ENCODE data around the gene ADORA2A.

The ADORA2A gene

GRCh38 chr22:24466716-24467328, 39.4 kb downstream of the ADORA2A start:
- Histone ChIP-seq H3K36me3 (ENCODE audit: low read depth) (no peaks in the 10 kb centered on the region), H3K4me3 (ENCODE audit: severe bottlenecking) (no peak overlapping the region), H3K27me3 (ENCODE audit: insufficient read depth, poor library complexity, severe bottlenecking) (no peaks in the 10 kb centered on the region), H3K27ac (ENCODE audit: poor library complexity, severe bottlenecking) (no peak overlapping the region), H3K9me3 (ENCODE audit: severe bottlenecking) (no peaks in the 10 kb centered on the region), H3K4me1 (ENCODE audit: insufficient read depth, poor library complexity, severe bottlenecking) (no peaks in the 10 kb centered on the region)
- TF ChIP-seq CTCF (IDR thresholded peaks at IDR 0.05; ENCODE audit: poor library complexity, severe bottlenecking) = no peak
- ATAC-seq (ENCODE audit: low read depth) (no peak), DNase-seq (ENCODE audit: low spot score) (no peak)

GRCh38 chr22:24467340-24467739, 39.9 kb downstream of the ADORA2A start:
- Histone ChIP-seq H3K9me3 (ENCODE audit: severe bottlenecking) (no peaks in the 10 kb centered on the region), H3K4me1 (ENCODE audit: insufficient read depth, poor library complexity, severe bottlenecking) (no peaks in the 10 kb centered on the region), H3K4me3 (ENCODE audit: severe bottlenecking) (no peak overlapping the region), H3K27me3 (ENCODE audit: insufficient read depth, poor library complexity, severe bottlenecking) (no peaks in the 10 kb centered on the region), H3K27ac (ENCODE audit: poor library complexity, severe bottlenecking) (no peak overlapping the region), H3K36me3 (ENCODE audit: low read depth) (no peaks in the 10 kb centered on the region)
- ATAC-seq (ENCODE audit: low read depth) (no peak), DNase-seq (ENCODE audit: low spot score) (no peak)
- no peak for TF ChIP-seq CTCF (IDR thresholded peaks at IDR 0.05; ENCODE audit: poor library complexity, severe bottlenecking)

- H3K9me3 ChIP-seq (ENCODE audit: severe bottlenecking) = no peaks in the 10 kb centered on the region
- no peak for DNase-seq (ENCODE audit: low spot score)
- no peak for TF ChIP-seq CTCF (IDR thresholded peaks at IDR 0.05; ENCODE audit: poor library complexity, severe bottlenecking)
- ATAC-seq (ENCODE audit: low read depth) = no peak
- H3K27ac ChIP-seq (ENCODE audit: poor library complexity, severe bottlenecking) = no peak overlapping the region
- H3K4me1 ChIP-seq (ENCODE audit: insufficient read depth, poor library complexity, severe bottlenecking) = no peaks in the 10 kb centered on the region
- no peaks in the 10 kb centered on the region for H3K27me3 ChIP-seq (ENCODE audit: insufficient read depth, poor library complexity, severe bottlenecking)
- H3K4me3 ChIP-seq (ENCODE audit: severe bottlenecking) = no peak overlapping the region
- H3K36me3 ChIP-seq (ENCODE audit: low read depth) = no peaks in the 10 kb centered on the region
Observed at GRCh38 chr22:24471570-24471969, 44.2 kb downstream of the ADORA2A start.

GRCh38 chr22:24473284-24473683, 45.9 kb downstream of the ADORA2A start:
- no peak overlapping the region for H3K4me3 ChIP-seq (ENCODE audit: severe bottlenecking)
- no peak for TF ChIP-seq CTCF (IDR thresholded peaks at IDR 0.05; ENCODE audit: poor library complexity, severe bottlenecking)
- H3K27ac ChIP-seq (ENCODE audit: poor library complexity, severe bottlenecking) = no peak overlapping the region
- no peaks in the 10 kb centered on the region for H3K36me3 ChIP-seq (ENCODE audit: low read depth)
- no peaks in the 10 kb centered on the region for H3K4me1 ChIP-seq (ENCODE audit: insufficient read depth, poor library complexity, severe bottlenecking)
- H3K9me3 ChIP-seq (ENCODE audit: severe bottlenecking) = no peaks in the 10 kb centered on the region
- ATAC-seq (ENCODE audit: low read depth) (no peak), DNase-seq (ENCODE audit: low spot score) (no peak)
- H3K27me3 ChIP-seq (ENCODE audit: insufficient read depth, poor library complexity, severe bottlenecking) = no peaks in the 10 kb centered on the region

GRCh38 chr22:24474221-24474620, 46.8 kb downstream of the ADORA2A start:
- H3K27me3 ChIP-seq (ENCODE audit: insufficient read depth, poor library complexity, severe bottlenecking) = no peaks in the 10 kb centered on the region
- DNase-seq (ENCODE audit: low spot score) = no peak
- peak; percentile 82 for ATAC-seq (ENCODE audit: low read depth)
- H3K27ac ChIP-seq (ENCODE audit: poor library complexity, severe bottlenecking) = peak overlapping the region; percentile 6
- no peak overlapping the region for H3K4me3 ChIP-seq (ENCODE audit: severe bottlenecking)
- no peaks in the 10 kb centered on the region for H3K4me1 ChIP-seq (ENCODE audit: insufficient read depth, poor library complexity, severe bottlenecking)
- TF ChIP-seq CTCF (IDR thresholded peaks at IDR 0.05; ENCODE audit: poor library complexity, severe bottlenecking) = no peak
- H3K9me3 ChIP-seq (ENCODE audit: severe bottlenecking) = no peaks in the 10 kb centered on the region
- H3K36me3 ChIP-seq (ENCODE audit: low read depth) = no peaks in the 10 kb centered on the region

All from RWPE2 (cell line).